NCI-H460 (cell line): ENCODE results near the gene C1orf21. TPM values are rescaled to one million over a fixed set of nuclear protein-coding genes. Genes with fewer than 3 reads are reported as not detected.

Experiments
- DNase-seq: peaks from one replicate; pipeline ENCODE4 v3.0.0-alpha.2; 2016; ENCODE audit warnings: low read depth; ENCODE audit errors: extremely low read depth
- total RNA-seq: library from RNA; depleted of rRNA; stranded (reverse); fragments of >200 nt; shearing (Covaris generic); gene quantifications from 2 replicates; pipeline ENCODE4 v1.2.3, GENCODE V29; 2014

The C1orf21 gene
- total RNA-seq, 1 experiment from 2014 or later, result 12.0 TPM

- no peak for DNase-seq
Measured at GRCh38 chr1:184442260-184442659, 55.4 kb downstream of the C1orf21 start.

- no peak for DNase-seq
Measured at GRCh38 chr1:184443201-184443600, 56.4 kb downstream of the C1orf21 start.

DNA sequence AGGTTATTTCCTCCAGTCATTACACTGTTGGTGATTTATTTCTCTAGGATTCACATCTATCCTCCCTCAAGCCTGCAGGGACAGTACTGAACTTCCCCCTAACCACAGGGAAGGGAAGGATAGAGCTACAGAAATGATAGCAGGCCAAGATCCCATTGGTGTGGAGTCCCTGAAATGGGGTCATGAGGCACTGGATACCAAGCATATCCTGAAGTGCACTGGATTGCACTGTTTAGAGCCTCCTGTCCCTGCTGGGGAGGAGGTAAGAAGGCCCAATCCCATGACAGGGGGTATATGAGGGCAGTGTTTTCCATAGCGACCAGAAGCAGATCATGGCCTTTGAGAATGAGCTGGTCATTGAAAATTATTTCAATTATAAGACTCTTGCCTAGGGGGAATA is 56.8 kb downstream of the C1orf21 start:
- DNase-seq, result no peak

GRCh38 chr1:184445997-184446396 is 59.2 kb downstream of the C1orf21 start:
- DNase-seq, result no peak

DNA sequence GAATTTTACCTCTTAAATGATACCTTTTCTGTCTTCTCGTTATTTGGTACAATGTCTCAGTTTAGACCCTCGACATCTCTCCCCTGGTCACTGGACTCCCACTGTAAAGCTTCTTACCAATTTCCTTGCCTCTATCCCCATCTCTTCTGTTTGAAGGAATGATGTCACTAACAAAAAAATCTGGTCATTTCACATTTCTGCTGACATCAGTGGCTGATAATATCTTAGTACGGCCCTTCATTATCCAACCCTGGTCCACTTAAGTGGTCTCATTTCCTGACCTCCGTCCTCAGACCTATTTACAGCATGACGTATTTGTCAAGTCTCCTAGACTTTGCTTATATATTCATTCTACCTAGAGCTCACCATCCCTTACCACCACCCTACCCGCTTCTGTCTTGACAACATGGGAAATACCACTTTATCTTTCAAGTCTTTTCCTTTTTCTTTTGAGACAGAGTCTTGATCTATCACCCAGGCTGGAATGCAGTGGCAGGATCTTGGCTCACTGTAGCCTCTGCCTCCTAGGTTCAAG is 60.9 kb downstream of the C1orf21 start:
- DNase-seq, result no peak

- no peak for DNase-seq
Measured at GRCh38 chr1:184449916-184450315, 63.1 kb downstream of the C1orf21 start.

DNA sequence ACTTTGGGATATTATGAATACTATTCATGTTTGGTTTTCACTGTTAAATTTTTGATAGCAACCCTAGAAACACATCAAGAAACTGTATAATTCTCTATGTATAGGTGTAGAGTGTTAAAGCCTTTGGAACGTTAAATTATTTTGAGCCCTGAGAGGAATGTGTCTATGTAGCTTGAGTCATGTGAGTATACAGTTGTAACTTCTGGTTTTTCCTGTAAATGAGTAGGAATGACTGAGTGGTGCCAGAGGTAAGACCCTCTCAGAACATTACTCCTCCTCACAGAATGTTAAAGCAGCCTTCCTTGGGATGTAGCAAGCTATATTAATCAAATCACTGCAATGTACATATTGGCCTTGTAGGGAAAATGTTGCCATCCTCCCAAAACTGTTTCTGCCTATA is 69.0 kb downstream of the C1orf21 start:
- DNase-seq, result no peak

- DNase-seq, result no peak
Measured at GRCh38 chr1:184456189-184456588, 69.4 kb downstream of the C1orf21 start.

- no peak for DNase-seq
Measured at GRCh38 chr1:184457500-184457899, 70.7 kb downstream of the C1orf21 start.

GRCh38 chr1:184461321-184461720 is 74.5 kb downstream of the C1orf21 start:
- DNase-seq, result no peak

DNA sequence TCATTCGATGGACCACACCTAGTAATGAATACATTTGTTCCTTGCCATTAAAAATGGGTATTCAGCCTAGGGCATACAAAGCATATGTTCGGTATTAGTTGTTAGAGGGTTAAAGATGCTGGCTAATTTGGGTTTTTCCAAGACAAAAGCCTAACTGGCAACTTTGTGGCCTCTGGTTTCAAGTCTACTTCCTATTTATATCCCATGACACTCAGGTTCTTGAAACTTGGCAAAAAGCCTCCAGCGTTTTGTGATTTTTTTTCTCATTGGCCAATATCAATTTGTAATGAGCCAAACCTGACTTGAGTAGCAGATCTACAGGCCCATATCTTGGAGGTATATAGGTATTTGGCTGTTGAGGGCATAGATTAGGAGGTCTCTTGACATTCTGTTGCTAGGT is 75.3 kb downstream of the C1orf21 start:
- no peak for DNase-seq

DNA sequence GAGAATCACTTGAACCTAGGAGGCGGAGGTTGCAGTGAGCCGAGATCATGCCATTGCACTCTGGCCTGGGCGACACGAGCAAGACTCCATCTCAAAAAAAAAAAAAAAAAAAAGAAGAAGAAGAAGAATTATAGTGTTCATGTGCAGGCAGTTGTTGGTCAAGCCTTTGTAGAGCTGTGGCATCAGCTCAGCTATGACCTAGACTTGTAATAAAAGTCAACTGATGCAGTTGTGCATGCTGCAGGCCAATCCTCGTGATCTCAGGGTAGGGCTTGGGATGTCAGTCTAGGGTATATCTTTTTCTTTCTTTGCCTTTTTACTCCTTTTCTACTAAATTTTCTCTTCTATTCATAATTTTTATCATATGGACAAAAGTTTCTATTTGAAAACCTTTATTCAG is 76.2 kb downstream of the C1orf21 start:
- DNase-seq, result no peak

- DNase-seq, result no peak
Measured at GRCh38 chr1:184463680-184464079, 76.9 kb downstream of the C1orf21 start.

DNA sequence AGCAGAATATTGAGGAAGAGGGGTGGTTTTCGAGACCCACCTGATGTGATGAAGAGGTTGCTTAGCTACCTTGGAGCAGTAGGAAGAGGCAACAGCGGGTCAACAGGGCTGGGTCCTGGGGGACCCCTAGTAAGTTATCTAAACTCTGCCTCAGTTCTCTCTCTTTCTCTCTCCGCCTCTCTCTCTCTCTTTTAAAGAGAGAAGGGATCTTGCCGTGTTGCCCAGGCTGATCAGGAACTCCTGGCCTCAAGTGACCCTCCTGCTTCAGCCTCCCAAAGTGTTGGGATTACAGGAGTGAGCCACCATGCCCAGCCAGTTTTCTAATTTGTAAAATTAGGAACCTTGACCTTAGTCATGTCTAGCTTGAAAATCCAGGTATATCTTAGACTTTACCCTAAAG is 77.9 kb downstream of the C1orf21 start:
- no peak for DNase-seq

DNA sequence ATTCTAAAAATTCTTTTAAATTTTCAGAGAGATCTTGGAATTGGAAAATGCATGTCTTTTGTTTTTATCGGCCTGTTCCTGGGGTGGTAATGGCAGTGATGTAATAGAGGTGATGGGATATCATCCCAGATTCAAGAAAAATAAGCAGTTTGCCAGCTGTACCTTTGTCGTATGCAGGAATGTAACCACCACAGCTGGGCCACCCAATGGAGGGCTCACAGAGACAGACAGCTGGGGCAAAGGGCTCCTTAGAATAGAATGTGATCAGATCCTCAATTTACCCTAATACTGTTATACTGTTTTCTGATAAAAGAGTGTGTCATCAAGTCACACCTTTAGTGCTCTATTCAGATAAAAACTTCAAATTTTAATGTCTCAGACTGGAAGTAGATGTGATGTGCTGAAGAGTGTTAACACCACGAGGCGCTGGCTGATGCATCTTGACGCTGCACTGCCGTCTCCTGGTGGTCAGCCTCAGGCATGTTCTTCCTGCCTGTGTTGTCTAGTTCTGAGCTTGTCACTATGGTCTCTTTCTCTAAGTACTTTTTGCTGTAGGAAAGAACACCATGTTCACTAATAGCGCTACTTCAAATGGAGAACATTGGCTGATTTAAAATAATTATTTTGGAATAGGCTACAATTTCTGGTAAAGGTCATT is 78.8 kb downstream of the C1orf21 start:
- DNase-seq, result no peak

- DNase-seq, result no peak
Measured at GRCh38 chr1:184467295-184467694, 80.5 kb downstream of the C1orf21 start.

DNA sequence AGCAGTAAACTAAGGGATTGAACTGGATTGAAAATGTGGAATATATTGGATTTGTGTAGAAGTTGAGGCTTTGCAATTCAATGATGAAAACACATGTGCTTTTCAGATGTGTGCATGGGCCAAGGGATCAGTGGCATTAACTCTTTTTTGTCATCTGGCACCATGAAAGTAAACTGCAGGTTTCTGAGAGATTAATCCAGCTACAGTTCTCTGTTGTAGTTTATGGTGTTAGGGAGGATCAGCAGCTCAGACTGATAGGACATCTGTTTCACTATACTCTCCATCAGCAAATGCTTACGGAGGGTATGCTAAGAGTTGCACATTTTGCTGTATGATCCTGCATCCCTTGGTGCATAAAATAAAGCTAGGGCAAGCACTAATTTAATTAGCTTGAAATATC is 82.6 kb downstream of the C1orf21 start:
- no peak for DNase-seq

GRCh38 chr1:184471686-184472085 is 84.9 kb downstream of the C1orf21 start:
- no peak for DNase-seq

- DNase-seq, result no peak
Measured at GRCh38 chr1:184472136-184472535, 85.3 kb downstream of the C1orf21 start.

GRCh38 chr1:184473176-184473966 is 86.5 kb downstream of the C1orf21 start:
- DNase-seq, result no peak

- DNase-seq, result no peak
Measured at GRCh38 chr1:184476187-184476586, 89.4 kb downstream of the C1orf21 start.
